Central memory CD4-positive, alpha-beta T cell (primary cell): Measurements from ENCODE around the gene IL20RA.
"Not testable (repeated sequence)": the region's sequence is repeated elsewhere in the genome, so short reads cannot be mapped to it uniquely, and the experiment has no call there.

Experiments used
- DNase-seq: peaks from one replicate; pipeline ENCODE4 v3.0.0; 2022

IL20RA gene

GRCh38 chr6:136969930-136970329, 74.8 kb downstream of the IL20RA start:
- DNase-seq = no peak

DNA sequence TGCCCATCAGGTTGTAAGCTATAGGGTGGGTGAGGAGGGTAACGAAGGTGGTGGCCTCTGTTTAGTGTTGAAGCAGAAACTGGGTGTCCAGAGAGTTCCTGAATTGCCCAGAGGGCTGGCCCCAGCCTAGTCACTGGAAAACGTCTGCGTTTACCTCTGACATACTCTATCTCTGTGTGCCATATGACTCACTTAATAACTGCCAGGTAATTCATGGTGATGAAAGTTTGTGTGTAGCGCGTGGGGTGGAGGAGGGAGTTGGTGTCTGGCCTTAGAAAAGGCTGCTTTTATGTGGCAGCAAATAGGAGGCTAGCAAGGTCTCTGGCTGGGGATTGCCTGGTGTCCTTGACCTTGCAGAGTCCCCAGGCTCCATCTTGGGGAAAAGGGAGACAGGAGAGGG, 75.3 kb downstream of the IL20RA start:
- no peak for DNase-seq

DNA sequence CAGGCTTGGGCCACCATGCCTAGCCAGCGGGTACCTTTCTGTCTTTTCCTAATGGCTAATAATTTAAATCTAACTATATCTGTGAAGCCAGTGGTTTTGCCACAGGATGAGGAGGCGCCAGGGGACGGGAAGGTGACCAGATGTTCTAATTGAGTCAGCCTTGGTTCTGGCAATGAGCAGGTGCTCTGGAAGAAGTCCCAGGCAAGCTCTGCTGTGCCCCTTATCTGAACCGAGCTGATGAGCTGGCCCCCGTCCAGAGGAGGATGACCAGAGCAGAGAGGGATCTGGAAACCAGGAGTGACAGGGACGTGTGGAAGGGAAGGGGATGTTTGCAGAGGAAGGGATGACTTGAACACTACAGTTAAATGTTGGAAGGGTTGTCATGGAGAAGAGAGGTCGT, 75.9 kb downstream of the IL20RA start:
- DNase-seq = no peak

GRCh38 chr6:136967876-136968752, 76.7 kb downstream of the IL20RA start:
- DNase-seq = peak; percentile 27

- DNase-seq = no peak
Observed at GRCh38 chr6:136964398-136964797, 80.4 kb downstream of the IL20RA start.

- DNase-seq = no peak
Observed at GRCh38 chr6:136963259-136963658, 81.5 kb downstream of the IL20RA start.

- DNase-seq = no peak
Observed at GRCh38 chr6:136962661-136963060, 82.1 kb downstream of the IL20RA start.

DNA sequence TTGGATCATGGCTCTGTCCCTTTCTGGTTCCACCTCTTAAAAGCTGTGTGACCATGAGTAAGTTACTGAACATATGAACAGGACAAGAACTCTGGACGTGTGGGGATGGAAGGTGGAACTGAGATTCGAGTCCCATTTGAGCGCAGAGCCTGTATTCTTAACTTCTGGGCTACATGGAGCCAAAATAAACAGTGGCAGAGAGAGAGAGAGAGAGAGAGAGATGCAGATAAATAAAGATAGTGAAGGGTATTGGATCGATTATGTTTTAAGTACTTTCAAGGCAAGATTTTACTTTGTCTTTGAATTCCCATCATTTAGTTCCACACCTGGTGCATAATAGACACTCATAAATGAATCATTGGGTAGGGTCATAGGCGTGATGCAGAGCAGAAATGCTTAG, 82.9 kb downstream of the IL20RA start:
- DNase-seq = no peak

DNA sequence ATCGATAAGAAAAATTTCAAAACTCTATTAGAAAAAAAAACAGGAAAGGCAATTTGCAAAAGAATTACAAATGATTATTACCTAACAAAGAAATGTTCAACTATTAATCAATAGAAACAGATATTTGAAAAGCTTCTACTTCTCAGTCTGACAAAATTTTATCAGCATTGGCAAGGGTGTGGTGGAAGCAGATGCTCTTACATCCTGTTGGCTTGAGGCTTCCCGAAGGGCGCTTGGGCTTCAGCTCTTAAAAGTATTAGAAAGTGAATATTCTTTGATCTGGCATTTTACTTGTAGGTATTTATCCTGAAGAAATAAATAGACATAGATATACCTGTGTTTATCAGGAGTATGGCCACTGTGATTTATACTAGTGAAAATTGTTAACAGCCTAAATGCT, 84.0 kb downstream of the IL20RA start:
- no peak for DNase-seq

- DNase-seq = not testable (repeated sequence)
Observed at GRCh38 chr6:136959935-136960334, 84.8 kb downstream of the IL20RA start.

- no peak for DNase-seq
Observed at GRCh38 chr6:136959471-136959891, 85.3 kb downstream of the IL20RA start.

DNA sequence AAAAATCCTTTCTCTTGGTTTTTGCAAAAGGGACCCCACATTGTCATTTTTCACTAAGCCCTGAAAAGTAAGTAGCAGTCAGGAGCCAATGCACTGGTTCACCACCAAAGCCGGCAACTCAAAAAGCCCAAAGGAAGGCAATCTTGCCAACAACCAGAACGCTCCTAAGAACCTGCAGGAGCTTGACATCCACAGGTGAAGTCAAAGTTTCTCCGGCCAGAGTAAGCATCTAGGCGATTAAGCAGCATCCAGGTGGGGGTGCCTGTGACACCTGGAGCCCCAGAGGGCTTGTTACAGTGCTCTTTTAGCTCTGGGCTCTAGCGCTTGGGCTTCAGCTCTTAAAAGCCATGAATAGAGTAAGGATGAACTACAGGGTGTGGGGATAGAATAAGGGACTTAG, 86.6 kb downstream of the IL20RA start:
- DNase-seq = no peak

DNA sequence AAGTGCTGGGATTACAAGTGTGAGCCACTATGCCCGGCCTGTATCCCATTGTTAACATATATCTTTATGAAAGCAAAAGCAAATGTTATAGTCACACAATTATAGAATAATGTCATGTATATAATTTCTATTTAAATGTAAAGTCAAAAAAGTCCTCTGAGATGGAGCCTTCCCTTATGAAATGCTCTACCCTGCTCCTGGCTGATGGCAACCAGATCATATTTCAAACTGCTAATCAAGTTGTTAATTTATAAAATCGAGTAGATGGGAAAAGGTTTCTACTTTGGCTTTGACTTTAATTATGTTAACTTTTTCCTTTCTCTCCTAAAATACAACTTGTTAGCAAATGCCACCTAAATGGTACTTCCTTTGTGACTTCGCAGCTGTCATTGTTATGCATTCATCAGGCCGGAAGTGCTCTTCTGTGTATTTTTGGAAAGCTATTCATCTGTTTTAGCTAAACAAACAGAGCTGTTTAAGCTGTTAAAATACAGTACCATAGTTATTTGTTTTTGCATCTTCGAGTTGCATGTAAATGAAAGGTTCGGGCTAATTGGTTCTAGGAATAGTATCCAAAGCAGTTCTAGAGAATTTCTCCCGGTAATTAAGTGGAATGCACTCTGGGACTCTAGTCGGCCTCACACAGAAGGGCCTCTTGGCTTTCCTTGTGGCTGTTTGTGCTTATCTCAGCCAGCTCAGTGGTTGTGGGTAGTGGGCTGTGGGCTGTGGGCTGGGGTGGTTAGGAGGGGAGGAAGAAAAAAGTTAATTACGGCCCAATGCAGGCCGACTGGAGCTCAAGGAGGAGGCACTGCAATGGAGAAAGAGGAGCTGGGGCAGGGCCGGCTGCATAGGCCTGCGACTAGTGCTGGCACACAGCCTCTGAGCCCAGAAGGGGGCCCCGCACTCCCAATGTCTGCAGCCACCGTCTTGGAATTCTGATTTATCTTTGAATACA, 87.9 kb downstream of the IL20RA start:
- no peak for DNase-seq

- DNase-seq = no peak
Observed at GRCh38 chr6:136955123-136955522, 89.6 kb downstream of the IL20RA start.

- no peak for DNase-seq
Observed at GRCh38 chr6:136952714-136953260, 92.0 kb downstream of the IL20RA start.

GRCh38 chr6:136950436-136951126, 94.2 kb downstream of the IL20RA start:
- DNase-seq = no peak
